Neural progenitor cell (in vitro differentiated cells): ENCODE measurements around the gene TERC. TPM values are rescaled to one million over a fixed set of nuclear protein-coding genes. Genes with fewer than 3 reads are reported as not detected.

Experiments
- DNase-seq: peaks from one replicate; pipeline ENCODE4 v3.0.0-alpha.2; 2016; ENCODE audit warnings: low spot score
- H2AFZ ChIP-seq: fragments of 200-600 bp; sonication (generic); replicated peaks from 2 replicates; pipeline ENCODE4 v1.6.1; 2016; ENCODE audit warnings: antibody characterized with exemption
- H3F3A ChIP-seq: fragments of 200-600 bp; sonication (generic); 2 replicates; pipeline ENCODE4 v1.6.1; 2016; ENCODE audit warnings: antibody characterized with exemption, low read depth
- H3K27ac ChIP-seq: fragments of 200-600 bp; sonication (generic); 2 replicates; pipeline ENCODE4 v1.5.1; 2016; ENCODE audit warnings: mild to moderate bottlenecking
- H3K27me3 ChIP-seq: fragments of 200-600 bp; sonication (generic); 2 replicates; pipeline ENCODE4 v1.6.1; 2016; ENCODE audit warnings: mild to moderate bottlenecking, moderate library complexity
- H3K36me3 ChIP-seq: fragments of 200-600 bp; sonication (generic); 2 replicates; pipeline ENCODE4 v1.5.1; 2016
- H3K4me1 ChIP-seq: fragments of 200-600 bp; sonication (generic); 2 replicates; pipeline ENCODE4 v1.6.1; 2016; ENCODE audit warnings: mixed run types
- H3K4me2 ChIP-seq: fragments of 200-600 bp; sonication (generic); 2 replicates; pipeline ENCODE4 v1.6.1; 2016
- H3K4me3 ChIP-seq: fragments of 200-600 bp; sonication (generic); 2 replicates; pipeline ENCODE4 v1.5.1; 2016
- H3K79me2 ChIP-seq: fragments of 200-600 bp; sonication (generic); 2 replicates; pipeline ENCODE4 v1.6.1; 2016; ENCODE audit warnings: low read depth
- H3K9ac ChIP-seq: fragments of 200-600 bp; sonication (generic); 2 replicates; pipeline ENCODE4 v1.6.1; 2016
- H3K9me3 ChIP-seq: fragments of 200-600 bp; sonication (generic); 2 replicates; pipeline ENCODE4 v1.5.1; 2016; ENCODE audit warnings: low read depth
- H4K20me1 ChIP-seq: fragments of 200-600 bp; sonication (generic); 2 replicates; pipeline ENCODE4 v1.6.1; 2016; ENCODE audit warnings: low read depth
- H3K27ac Mint-ChIP-seq: 3 replicates; pipeline ENCODE4 v1.8.0; 2021; ENCODE audit warnings: mixed read lengths
- H3K27me3 Mint-ChIP-seq: 2 replicates; pipeline ENCODE4 v1.8.0; 2022; ENCODE audit warnings: low read depth, mild to moderate bottlenecking, inconsistent platforms, moderate library complexity, mixed read lengths; ENCODE audit not compliant: insufficient read depth
- H3K36me3 Mint-ChIP-seq: 3 replicates; pipeline ENCODE4 v1.8.0; 2021; ENCODE audit warnings: mixed read lengths
- H3K4me1 Mint-ChIP-seq: 3 replicates; pipeline ENCODE4 v1.8.0; 2021; ENCODE audit warnings: mixed read lengths
- H3K4me3 Mint-ChIP-seq: 3 replicates; pipeline ENCODE4 v1.8.0; 2021; ENCODE audit warnings: mild to moderate bottlenecking, moderate library complexity, mixed read lengths
- H3K9me3 Mint-ChIP-seq: 3 replicates; pipeline ENCODE4 v1.8.0; 2020; ENCODE audit warnings: mixed read lengths
- CTCF ChIP-seq: fragments of 200-600 bp; sonication (generic); IDR thresholded peaks from 2 replicates; pipeline ENCODE4 v1.5.1; 2017; ENCODE audit warnings: antibody characterized with exemption, mild to moderate bottlenecking
- EZH2 ChIP-seq: fragments of 200-600 bp; sonication (generic); IDR thresholded peaks from 2 replicates; pipeline ENCODE4 v1.6.1; 2017; ENCODE audit warnings: antibody characterized with exemption, mild to moderate bottlenecking, moderate library complexity
- EZH2phosphoT487 ChIP-seq: fragments of 200-600 bp; sonication (generic); IDR thresholded peaks from 2 replicates; pipeline ENCODE4 v1.6.1; 2017; ENCODE audit warnings: antibody characterized with exemption
- total RNA-seq: library from RNA; depleted of rRNA; stranded (reverse); fragments of >200 nt; gene quantifications from 2 replicates; pipeline ENCODE4 v1.2.3, GENCODE V29; 2015; ENCODE audit warnings: low replicate concordance

TERC gene
- total RNA-seq, 1 donor from 2014 or later: 47.5 TPM

GRCh38 chr3:169790219-169790618 is 25.4 kb upstream of the TERC start:
- Histone ChIP-seq H3K4me3 (no peak overlapping the region), H3K36me3 (peaks cover 5% of the 10 kb centered on the region), H3K9me3 (no peaks in the 10 kb centered on the region), H4K20me1 (no peaks in the 10 kb centered on the region), H3K27me3 (no peaks in the 10 kb centered on the region), H3K27ac (no peak overlapping the region), H3F3A (no peaks in the 10 kb centered on the region), H3K4me1 (no peaks in the 10 kb centered on the region), H3K9ac (no peak overlapping the region), H3K4me2 (no peak overlapping the region), H3K79me2 (no peaks in the 10 kb centered on the region), H2AFZ (no peak overlapping the region)
- H3K9me3 Mint-ChIP-seq: no peaks in the 10 kb centered on the region
- no peak overlapping the region for H3K4me3 Mint-ChIP-seq
- no peak for DNase-seq
- no peaks in the 10 kb centered on the region for H3K4me1 Mint-ChIP-seq
- no peaks in the 10 kb centered on the region for H3K27me3 Mint-ChIP-seq
- no peak for TF ChIP-seq EZH2
- no peak for TF ChIP-seq EZH2phosphoT487
- no peak for TF ChIP-seq CTCF
- peaks cover 11% of the 10 kb centered on the region for H3K36me3 Mint-ChIP-seq
- no peak overlapping the region for H3K27ac Mint-ChIP-seq

- Histone ChIP-seq H3K4me3 (no peak overlapping the region), H2AFZ (no peak overlapping the region), H3K27ac (no peak overlapping the region), H3K79me2 (no peaks in the 10 kb centered on the region), H3K27me3 (no peaks in the 10 kb centered on the region), H3K4me2 (no peak overlapping the region), H3K9ac (no peak overlapping the region), H3K36me3 (peaks cover 14% of the 10 kb centered on the region), H3K4me1 (no peaks in the 10 kb centered on the region), H3K9me3 (no peaks in the 10 kb centered on the region), H3F3A (no peaks in the 10 kb centered on the region), H4K20me1 (no peaks in the 10 kb centered on the region)
- Mint-ChIP-seq H3K4me1 (no peaks in the 10 kb centered on the region), H3K4me3 (no peak overlapping the region), H3K27me3 (no peaks in the 10 kb centered on the region), H3K27ac (no peak overlapping the region), H3K36me3 (peaks cover 11% of the 10 kb centered on the region), H3K9me3 (no peaks in the 10 kb centered on the region)
- no peak for DNase-seq
- no peak for TF ChIP-seq CTCF
- TF ChIP-seq EZH2: no peak
- no peak for TF ChIP-seq EZH2phosphoT487
These were observed 22.9 kb upstream of the TERC start for GRCh38 chr3:169787791-169788190.

GRCh38 chr3:169787120-169787519 is 22.3 kb upstream of the TERC start:
- no peak overlapping the region for H3K27ac Mint-ChIP-seq
- no peaks in the 10 kb centered on the region for H3K4me1 Mint-ChIP-seq
- H3K4me3 Mint-ChIP-seq: no peak overlapping the region
- no peaks in the 10 kb centered on the region for H3K79me2 ChIP-seq
- H3K4me1 ChIP-seq: no peaks in the 10 kb centered on the region
- H3K27me3 Mint-ChIP-seq: no peaks in the 10 kb centered on the region
- H3K4me3 ChIP-seq: no peak overlapping the region
- H3K9me3 ChIP-seq: no peaks in the 10 kb centered on the region
- no peaks in the 10 kb centered on the region for H4K20me1 ChIP-seq
- H2AFZ ChIP-seq: no peak overlapping the region
- no peak overlapping the region for H3K4me2 ChIP-seq
- H3K36me3 Mint-ChIP-seq: peaks cover 11% of the 10 kb centered on the region
- peaks cover 20% of the 10 kb centered on the region for H3K36me3 ChIP-seq
- no peaks in the 10 kb centered on the region for H3K9me3 Mint-ChIP-seq
- H3K9ac ChIP-seq: no peak overlapping the region
- DNase-seq: no peak
- H3K27me3 ChIP-seq: no peaks in the 10 kb centered on the region
- no peak overlapping the region for H3K27ac ChIP-seq
- TF ChIP-seq EZH2: no peak
- no peak for TF ChIP-seq CTCF
- TF ChIP-seq EZH2phosphoT487: no peak
- no peaks in the 10 kb centered on the region for H3F3A ChIP-seq
